Omental fat pad (tissue), 4 donors: ENCODE measurements around the gene ZNF506. TPM values are rescaled to one million over a fixed set of nuclear protein-coding genes. Genes with fewer than 3 reads are reported as not detected.
"Not testable (repeated sequence)": the region's sequence is repeated elsewhere in the genome, so short reads cannot be mapped to it uniquely, and the experiment has no call there.

Source experiments
- ATAC-seq: fragments of 150-250 bp; one replicate; pipeline ENCODE4 v1.9.1; 2016; ENCODE audit warnings: mild to moderate bottlenecking, moderate library complexity; ENCODE audit not compliant: low FRiP score
- DNase-seq: peaks from one replicate; pipeline ENCODE4 v3.0.0-alpha.2; 2019; ENCODE audit warnings: low spot score
- CTCF ChIP-seq, 3 donors: fragments of 450-650 bp; IDR thresholded peaks; one replicate each; pipeline ENCODE4 v1.5.1; 2016 to 2017; ENCODE audit warnings: antibody characterized with exemption in 3 of 3, mild to moderate bottlenecking in 3 of 3, moderate library complexity in 2 of 3
- total RNA-seq, 4 donors: library from RNA; depleted of rRNA; stranded (reverse); fragments of >200 nt; gene quantifications; one replicate each; pipeline ENCODE4 v1.1.0, GENCODE V29; 2016

ZNF506 gene
- total RNA-seq, 4 donors from 2014 or later = 20.0 to 47.6 (median 24.0) TPM

- no peak for TF ChIP-seq CTCF (IDR thresholded peaks at IDR 0.05)
- no peak for DNase-seq
- no peak for ATAC-seq
These were observed 4.2 kb downstream of the ZNF506 start for GRCh38 chr19:19817357-19817756.

- DNase-seq (no peak), ATAC-seq (no peak)
- no peak for TF ChIP-seq CTCF (IDR thresholded peaks at IDR 0.05)
These were observed 4.9 kb downstream of the ZNF506 start for GRCh38 chr19:19816679-19817078.

GRCh38 chr19:19811999-19812398, 9.6 kb downstream of the ZNF506 start:
- DNase-seq, ATAC-seq: not testable (repeated sequence)

- no peak for TF ChIP-seq CTCF (IDR thresholded peaks at IDR 0.05)
- ATAC-seq (no peak), DNase-seq (no peak)
These were observed 16.1 kb downstream of the ZNF506 start for GRCh38 chr19:19805480-19805879.

- ATAC-seq = no peak
- no peak for DNase-seq
- TF ChIP-seq CTCF (IDR thresholded peaks at IDR 0.05) = no peak
These were observed 33.5 kb downstream of the ZNF506 start for GRCh38 chr19:19788015-19788414.

GRCh38 chr19:19785476-19785875, 36.1 kb downstream of the ZNF506 start:
- ATAC-seq, DNase-seq: not testable (repeated sequence)

GRCh38 chr19:19782783-19783182, 38.8 kb downstream of the ZNF506 start:
- DNase-seq (no peak), ATAC-seq (no peak)
- no peak for TF ChIP-seq CTCF (IDR thresholded peaks at IDR 0.05)

- DNase-seq = not testable (repeated sequence)
These were observed 39.8 kb downstream of the ZNF506 start for GRCh38 chr19:19781791-19782190.

GRCh38 chr19:19778666-19779065, 42.9 kb downstream of the ZNF506 start:
- TF ChIP-seq CTCF (IDR thresholded peaks at IDR 0.05) = no peak
- no peak for ATAC-seq

More at GRCh38 chr19:19781791-19782190, 39.8 kb downstream of the ZNF506 start:
- not testable (repeated sequence) for ATAC-seq

More at GRCh38 chr19:19778666-19779065, 42.9 kb downstream of the ZNF506 start:
- no peak for DNase-seq
